ENCODE data around the gene ZNF22.

Gene ZNF22

GRCh38 chr10:44963772-44964633, 36.7 kb upstream of the ZNF22 start:
- no peak for DNase-seq (ENCODE audit: extremely low read depth in 1 of 2, low read depth in 1 of 2)

- no peak for DNase-seq (ENCODE audit: extremely low read depth in 1 of 2, low read depth in 1 of 2)
Observed at GRCh38 chr10:44965104-44965503, 35.6 kb upstream of the ZNF22 start.

- DNase-seq (ENCODE audit: extremely low read depth in 1 of 2, low read depth in 1 of 2): no peak
Observed at GRCh38 chr10:44965651-44966097, 35.0 kb upstream of the ZNF22 start.

GRCh38 chr10:44966129-44966815, 34.5 kb upstream of the ZNF22 start:
- DNase-seq (ENCODE audit: extremely low read depth in 1 of 2, low read depth in 1 of 2): no peak

GRCh38 chr10:44966816-44967509, 33.8 kb upstream of the ZNF22 start:
- DNase-seq (ENCODE audit: extremely low read depth in 1 of 2, low read depth in 1 of 2): no peak

GRCh38 chr10:44967616-44968015, 33.1 kb upstream of the ZNF22 start:
- DNase-seq (ENCODE audit: extremely low read depth in 1 of 2, low read depth in 1 of 2): no peak

- no peak for DNase-seq (ENCODE audit: extremely low read depth in 1 of 2, low read depth in 1 of 2)
Observed at GRCh38 chr10:44968091-44968490, 32.6 kb upstream of the ZNF22 start.

GRCh38 chr10:44968500-44969400, 32.0 kb upstream of the ZNF22 start:
- no peak for DNase-seq (ENCODE audit: extremely low read depth in 1 of 2, low read depth in 1 of 2)

GRCh38 chr10:44969854-44970253, 30.9 kb upstream of the ZNF22 start:
- DNase-seq (ENCODE audit: extremely low read depth in 1 of 2, low read depth in 1 of 2): no peak

GRCh38 chr10:44970812-44971395, 29.8 kb upstream of the ZNF22 start:
- no peak for DNase-seq (ENCODE audit: extremely low read depth in 1 of 2, low read depth in 1 of 2)

- no peak for DNase-seq (ENCODE audit: extremely low read depth in 1 of 2, low read depth in 1 of 2)
Observed at GRCh38 chr10:44971434-44971833, 29.3 kb upstream of the ZNF22 start.

GRCh38 chr10:44971935-44972757, 28.6 kb upstream of the ZNF22 start:
- DNase-seq (ENCODE audit: extremely low read depth in 1 of 2, low read depth in 1 of 2): no peak

GRCh38 chr10:44972874-44973306, 27.8 kb upstream of the ZNF22 start:
- no peak for DNase-seq (ENCODE audit: extremely low read depth in 1 of 2, low read depth in 1 of 2)

GRCh38 chr10:44973323-44974081, 27.2 kb upstream of the ZNF22 start:
- DNase-seq (ENCODE audit: extremely low read depth in 1 of 2, low read depth in 1 of 2): no peak

- no peak for DNase-seq (ENCODE audit: extremely low read depth in 1 of 2, low read depth in 1 of 2)
Observed at GRCh38 chr10:44974082-44974627, 26.6 kb upstream of the ZNF22 start.

GRCh38 chr10:44974628-44975430, 25.9 kb upstream of the ZNF22 start:
- peak in 1 of 2 donors; percentile 43 for DNase-seq (ENCODE audit: extremely low read depth in 1 of 2, low read depth in 1 of 2)
